OCI-LY7 (cell line): ENCODE data around the gene TAPBP. TPM values are rescaled to one million over a fixed set of nuclear protein-coding genes. Genes with fewer than 3 reads are reported as not detected.

Experiments used
- BruUV-seq: library from RNA; stranded (reverse); fragments of 400-500 nt; replicated peaks from 2 replicates; lab custom pipeline; 2021; lab: Mats Ljungman, UMichigan
- CTCF ChIA-PET: fragments of 300-600 bp; sonication (Branson Sonifier 250); formaldehyde crosslinking; loops from one replicate; lab custom pipeline; 2022; ENCODE audit warnings: antibody characterized with exemption; ENCODE audit not compliant: unreplicated experiment; lab: Charles Lee
- POLR2A ChIA-PET: fragments of 300-600 bp; sonication (Branson Sonifier 250); formaldehyde crosslinking; loops from one replicate; lab custom pipeline; 2022; ENCODE audit warnings: antibody characterized with exemption; lab: Charles Lee
- DNase-seq: peaks from one replicate; pipeline ENCODE4 v3.0.0-alpha.2; 2015; ENCODE audit warnings: low spot score
- H2AFZ ChIP-seq: fragments of 200-600 bp; sonication (generic), shearing (Covaris generic); 2 replicates; pipeline ENCODE4 v1.6.1; 2014; ENCODE audit warnings: mild to moderate bottlenecking, antibody characterized with exemption, low read length, moderate library complexity
- H3K27ac ChIP-seq: fragments of 200-600 bp; sonication (generic); 2 replicates; pipeline ENCODE4 v1.5.1; 2014; ENCODE audit warnings: mixed run types, low read depth, mild to moderate bottlenecking, moderate library complexity, low read length, inconsistent platforms; ENCODE audit not compliant: poor library complexity, severe bottlenecking
- H3K36me3 ChIP-seq: fragments of 200-600 bp; sonication (generic); 2 replicates; pipeline ENCODE4 v1.6.1; 2014; ENCODE audit warnings: mild to moderate bottlenecking, antibody characterized with exemption, low read length, moderate library complexity, mixed read lengths; ENCODE audit not compliant: insufficient read depth
- H3K4me1 ChIP-seq: fragments of 200-600 bp; sonication (generic); 2 replicates; pipeline ENCODE4 v1.5.1; 2014; ENCODE audit warnings: mild to moderate bottlenecking, low read length; ENCODE audit not compliant: insufficient read depth, poor library complexity, severe bottlenecking
- H3K4me2 ChIP-seq: fragments of 200-600 bp; sonication (generic); 2 replicates; pipeline ENCODE4 v1.6.1; 2014; ENCODE audit warnings: mild to moderate bottlenecking, low read length
- H3K4me3 ChIP-seq: fragments of 200-600 bp; sonication (generic); 2 replicates; pipeline ENCODE4 v1.5.1; 2014; ENCODE audit warnings: mild to moderate bottlenecking, low read depth, low read length; ENCODE audit not compliant: poor library complexity, severe bottlenecking
- H3K79me2 ChIP-seq: fragments of 200-600 bp; sonication (generic); 2 replicates; pipeline ENCODE4 v1.6.1; 2016; ENCODE audit warnings: low read depth, mild to moderate bottlenecking, low read length, moderate library complexity, mixed read lengths; ENCODE audit not compliant: insufficient read depth
- H3K9me2 ChIP-seq: fragments of 200-600 bp; sonication (generic); 2 replicates; pipeline ENCODE4 v1.6.1; 2016; ENCODE audit warnings: mild to moderate bottlenecking, low read length, mixed read lengths; ENCODE audit not compliant: insufficient read depth
- H3K9me3 ChIP-seq: fragments of 200-600 bp; sonication (generic); 2 replicates; pipeline ENCODE4 v1.6.1; 2014; ENCODE audit warnings: mild to moderate bottlenecking, mixed run types, low read length, mixed read lengths
- H4K20me1 ChIP-seq: fragments of 200-600 bp; sonication (generic); 2 replicates; pipeline ENCODE4 v1.6.1; 2014; ENCODE audit warnings: mild to moderate bottlenecking, antibody characterized with exemption, low read length, moderate library complexity, mixed read lengths; ENCODE audit not compliant: insufficient read depth
- CTCF ChIP-seq: fragments of 200-600 bp; sonication (generic); conservative IDR thresholded peaks from 2 replicates; pipeline ENCODE4 v1.5.1; 2014; ENCODE audit warnings: mild to moderate bottlenecking, antibody characterized with exemption, low read length, moderate library complexity, mixed read lengths
- EZH2phosphoT487 ChIP-seq: fragments of 200-600 bp; sonication (generic); IDR thresholded peaks from 2 replicates; pipeline ENCODE4 v1.6.1; 2018; ENCODE audit warnings: low read depth, borderline replicate concordance, mild to moderate bottlenecking, mixed run types, antibody characterized with exemption, low read length, moderate library complexity, mixed read lengths
- intact Hi-C: fragments of 100-400 bp; cut with micrococcal nuclease; formaldehyde crosslinking; loops from one replicate; pipeline ENCODE4 v1.10.0; 2022; ENCODE audit not compliant: unreplicated experiment
- total RNA-seq, 2 experiments: library from RNA; depleted of rRNA in 1 of 2; stranded (reverse); fragments of >200 nt in 1 of 2; shearing (Covaris generic) in 1 of 2; gene quantifications; 2 replicates each; pipeline ENCODE4 v1.2.3, GENCODE V29; 2014 to 2022

The TAPBP gene
- total RNA-seq, 2 experiments from 2014 or later: 106 to 148 TPM

DNA sequence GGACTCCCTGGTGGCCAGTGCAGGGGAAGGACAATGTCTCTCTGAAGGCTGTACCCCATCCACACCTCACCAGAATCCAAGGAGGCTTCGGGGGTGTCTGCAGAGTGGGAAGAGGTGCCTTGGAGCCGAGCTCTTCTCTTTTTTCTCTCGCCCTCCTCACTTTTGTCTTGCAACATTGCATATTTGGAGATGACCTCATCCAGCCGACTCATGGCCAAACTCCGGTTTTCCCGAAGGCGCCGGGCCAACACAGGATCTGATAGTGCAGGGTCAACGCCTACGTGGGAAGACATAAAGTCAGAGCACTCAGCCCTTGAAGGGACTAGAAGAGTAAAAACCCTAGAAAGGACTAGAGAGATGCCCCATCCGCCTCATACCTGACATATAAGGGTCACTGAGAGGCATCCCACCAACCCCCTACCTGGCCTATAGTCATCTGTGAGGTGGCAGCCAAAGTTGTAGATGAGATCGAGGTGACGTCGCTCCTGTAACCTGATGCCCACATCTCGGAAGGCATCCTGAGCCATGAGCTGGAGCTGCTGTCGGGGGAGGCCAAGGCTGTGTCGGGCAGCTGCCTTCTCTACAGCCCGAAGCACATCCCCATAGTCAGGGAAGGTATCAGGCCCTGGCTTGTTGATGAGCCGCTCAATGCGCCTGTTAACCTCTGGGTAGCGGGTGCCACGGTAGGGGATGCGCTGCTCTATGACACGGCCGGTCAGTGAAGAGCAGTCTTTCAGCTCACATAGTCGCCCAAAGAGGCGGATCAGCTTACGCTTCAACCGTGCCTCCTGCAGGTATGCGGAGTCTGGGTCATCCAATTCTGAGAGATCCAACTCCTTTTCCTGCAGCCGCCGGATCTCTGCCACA is 6.7 kb upstream of the TAPBP start:
- TF ChIP-seq EZH2phosphoT487 (no peak), CTCF (no peak)
- DNase-seq: no peak
- Histone ChIP-seq H3K79me2 (peaks cover 45% of the 10 kb centered on the region), H3K9me3 (no peaks in the 10 kb centered on the region), H3K4me1 (peaks cover 56% of the 10 kb centered on the region), H3K27ac (peak overlapping the region; percentile 79), H3K9me2 (no peaks in the 10 kb centered on the region), H2AFZ (no peak overlapping the region), H3K4me2 (peak overlapping the region; percentile 84), H3K4me3 (peak overlapping the region; percentile 88), H3K36me3 (peaks cover 44% of the 10 kb centered on the region), H4K20me1 (no peaks in the 10 kb centered on the region)
- BruUV-seq: no TSS peak
- ChIA-PET CTCF (no interaction called here), POLR2A (no interaction called here)
- intact Hi-C loops: no loop called here

- intact Hi-C loops: no loop called here
- Histone ChIP-seq H3K27ac (peak overlapping the region; percentile 79), H3K9me2 (no peaks in the 10 kb centered on the region), H2AFZ (no peak overlapping the region), H3K79me2 (peaks cover 45% of the 10 kb centered on the region), H3K36me3 (peaks cover 44% of the 10 kb centered on the region), H3K4me1 (peaks cover 53% of the 10 kb centered on the region), H3K4me2 (peak overlapping the region; percentile 84), H3K4me3 (peak overlapping the region; percentile 73), H4K20me1 (no peaks in the 10 kb centered on the region), H3K9me3 (no peaks in the 10 kb centered on the region)
- no TSS peak for BruUV-seq
- CTCF ChIA-PET: no interaction called here
- no peak for TF ChIP-seq EZH2phosphoT487
- no peak for TF ChIP-seq CTCF
- no peak for DNase-seq
- POLR2A ChIA-PET: interaction anchor here (3.5 kb wide), 1 partner anchor 24 kb away, joined by 20 read pairs; no protein-coding TSS in a partner anchor
Measured at GRCh38 chr6:33319939-33320314, 6.0 kb upstream of the TAPBP start.
